IPS-20b (cell line): ENCODE results near the gene CHMP4A.

ENCODE experiments used
- H3K27ac ChIP-seq: one replicate; pipeline ENCODE4 v1.5.1; 2013; ENCODE audit warnings: low read length
- H3K27me3 ChIP-seq: 2 replicates; pipeline ENCODE4 v1.6.1; 2013; ENCODE audit warnings: mild to moderate bottlenecking, low read length, inconsistent platforms; ENCODE audit not compliant: insufficient read depth
- H3K36me3 ChIP-seq: 2 replicates; pipeline ENCODE4 v1.6.1; 2013; ENCODE audit warnings: low read depth, mild to moderate bottlenecking, inconsistent platforms, low read length, moderate library complexity; ENCODE audit not compliant: insufficient read depth
- H3K4me1 ChIP-seq: 2 replicates; pipeline ENCODE4 v1.6.1; 2013; ENCODE audit warnings: mild to moderate bottlenecking, control low read depth, inconsistent platforms, low read length, moderate library complexity; ENCODE audit not compliant: insufficient read depth
- H3K4me3 ChIP-seq: 2 replicates; pipeline ENCODE4 v1.5.1; 2013; ENCODE audit warnings: mild to moderate bottlenecking, low read length, inconsistent platforms
- H3K9ac ChIP-seq: 2 replicates; pipeline ENCODE4 v1.6.1; 2013; ENCODE audit warnings: low read depth, mild to moderate bottlenecking, inconsistent platforms, low read length, moderate library complexity
- H3K9me3 ChIP-seq: 2 replicates; pipeline ENCODE4 v1.6.1; 2013; ENCODE audit warnings: mild to moderate bottlenecking, low read depth, low read length, inconsistent platforms; ENCODE audit not compliant: insufficient read depth

CHMP4A gene

GRCh38 chr14:24164518-24164991 lies 48.7 kb downstream of the CHMP4A start:
- Histone ChIP-seq H3K4me1 (peaks cover 7% of the 10 kb centered on the region; the same call in 1 of the 2 replicates), H3K27ac (no peak overlapping the region), H3K9me3 (no peaks in the 10 kb centered on the region), H3K4me3 (no peak overlapping the region), H3K36me3 (peaks cover 48% of the 10 kb centered on the region), H3K27me3 (no peaks in the 10 kb centered on the region), H3K9ac (no peak overlapping the region)

DNA sequence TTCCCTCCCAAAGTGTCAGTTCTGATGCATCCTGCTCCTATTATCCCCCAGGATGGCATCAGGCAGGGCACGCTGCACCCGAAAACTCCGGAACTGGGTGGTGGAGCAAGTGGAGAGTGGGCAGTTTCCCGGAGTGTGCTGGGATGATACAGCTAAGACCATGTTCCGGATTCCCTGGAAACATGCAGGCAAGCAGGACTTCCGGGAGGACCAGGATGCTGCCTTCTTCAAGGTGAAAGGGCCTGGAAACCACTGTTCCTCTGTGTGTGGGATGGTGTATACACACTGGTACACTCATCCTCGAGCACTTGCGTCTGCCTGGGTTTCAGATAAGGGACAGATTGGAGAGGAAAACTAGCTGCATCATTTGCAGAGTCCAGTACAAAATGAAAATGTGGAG lies 51.2 kb downstream of the CHMP4A start:
- Histone ChIP-seq H3K36me3 (peaks cover 64% of the 10 kb centered on the region), H3K4me3 (no peak overlapping the region), H3K27ac (no peak overlapping the region)

GRCh38 chr14:24160850-24161804 lies 52.2 kb downstream of the CHMP4A start, which contains the start of gene IRF9:
Gene IRF9 (plus strand): TSS chr14:24161265. CDS start chr14:24162145, 880 bp downstream.
- H3K4me1 ChIP-seq: peaks cover 7% of the 10 kb centered on the region; the same call in 1 of the 2 replicates
- H3K9ac ChIP-seq: peak within 1 kb of the TSS; percentile 67; the same call in 1 of the 2 replicates
- H3K27me3 ChIP-seq: no peaks in the 10 kb centered on the region
- peak within 1 kb of the TSS; percentile 71 for H3K4me3 ChIP-seq
- H3K9me3 ChIP-seq: no peaks in the 10 kb centered on the region
- peaks cover 70% of the 10 kb centered on the region for H3K36me3 ChIP-seq
- H3K27ac ChIP-seq: peak within 1 kb of the TSS; percentile 52

More for the DNA sequence above, 51.2 kb downstream of the CHMP4A start:
- Histone ChIP-seq H3K9ac (no peak overlapping the region; the same call in 1 of the 2 replicates), H3K4me1 (peaks cover 7% of the 10 kb centered on the region; the same call in 1 of the 2 replicates), H3K9me3 (no peaks in the 10 kb centered on the region), H3K27me3 (no peaks in the 10 kb centered on the region)

GRCh38 chr14:24160499-24160849 lies 52.8 kb downstream of the CHMP4A start:
- Histone ChIP-seq H3K4me1 (peaks cover 7% of the 10 kb centered on the region; the same call in 1 of the 2 replicates), H3K27ac (no peak overlapping the region), H3K4me3 (no peak overlapping the region), H3K27me3 (no peaks in the 10 kb centered on the region), H3K36me3 (peaks cover 70% of the 10 kb centered on the region), H3K9me3 (no peaks in the 10 kb centered on the region), H3K9ac (no peak overlapping the region)

DNA sequence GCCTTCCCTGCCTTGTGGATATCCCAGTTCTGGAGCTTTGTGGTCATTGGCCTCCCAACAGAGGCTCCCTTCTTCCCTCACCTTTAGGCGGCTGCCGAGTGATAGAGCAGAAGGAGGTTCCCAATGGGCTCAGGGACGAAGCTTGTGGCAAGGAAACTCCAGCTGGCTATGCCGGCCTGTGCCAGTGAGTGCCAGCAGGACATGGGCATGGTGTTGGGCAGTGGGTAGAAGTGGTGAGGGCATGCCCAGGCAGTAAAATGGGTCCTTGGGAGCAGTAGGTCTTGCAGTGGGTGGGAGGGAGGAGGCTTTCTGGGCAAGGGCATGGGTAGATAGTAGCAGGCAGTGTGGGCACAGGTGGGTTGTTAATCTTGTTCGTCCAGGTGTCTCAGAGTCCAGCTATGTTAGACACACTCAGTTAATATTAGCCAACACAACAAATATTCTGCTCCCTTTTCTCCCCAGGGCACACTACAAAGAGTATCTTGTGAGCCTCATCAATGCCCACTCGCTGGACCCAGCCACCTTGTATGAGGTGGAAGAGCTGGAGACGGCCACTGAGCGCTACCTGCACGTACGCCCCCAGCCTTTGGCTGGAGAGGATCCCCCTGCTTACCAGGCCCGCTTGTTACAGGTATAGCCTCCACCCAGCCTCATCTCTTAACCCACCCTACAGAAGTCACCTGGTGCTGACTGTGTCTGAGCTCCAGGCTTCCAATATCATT lies 53.4 kb downstream of the CHMP4A start:
- Histone ChIP-seq H3K9me3 (no peaks in the 10 kb centered on the region), H3K4me1 (peaks cover 7% of the 10 kb centered on the region; the same call in 1 of the 2 replicates), H3K27me3 (no peaks in the 10 kb centered on the region), H3K4me3 (no peak overlapping the region), H3K36me3 (peaks cover 70% of the 10 kb centered on the region), H3K9ac (no peak overlapping the region), H3K27ac (no peak overlapping the region)
